Measurements from ENCODE around the gene JCHAIN.

JCHAIN gene

GRCh38 chr4:70634482-70634881 lies 31.8 kb downstream of the JCHAIN start:
- no peak for DNase-seq

- no peak for DNase-seq
Measured at GRCh38 chr4:70632028-70632427, 34.3 kb downstream of the JCHAIN start.

GRCh38 chr4:70630162-70630561 lies 36.1 kb downstream of the JCHAIN start:
- no peak for DNase-seq

GRCh38 chr4:70629469-70630090 lies 36.7 kb downstream of the JCHAIN start:
- DNase-seq: no peak

- no peak for DNase-seq
Measured at GRCh38 chr4:70628444-70628843, 37.9 kb downstream of the JCHAIN start, which contains the start of gene ENAM. TSS of gene ENAM (plus strand) at chr4:70628744. CDS start at chr4:70629501, 757 bp downstream.

- DNase-seq: no peak
Measured at GRCh38 chr4:70627620-70628019, 38.7 kb downstream of the JCHAIN start.

- no peak for DNase-seq
Measured at GRCh38 chr4:70624226-70624793, 42.0 kb downstream of the JCHAIN start.

GRCh38 chr4:70623323-70623722 lies 43.0 kb downstream of the JCHAIN start:
- no peak for DNase-seq

- DNase-seq: no peak
Measured at GRCh38 chr4:70619778-70620177, 46.5 kb downstream of the JCHAIN start.

GRCh38 chr4:70619288-70619687 lies 47.0 kb downstream of the JCHAIN start:
- DNase-seq: no peak

- peak; percentile 38 for DNase-seq
Measured at GRCh38 chr4:70614184-70614555, 52.1 kb downstream of the JCHAIN start.

GRCh38 chr4:70613306-70614183 lies 52.8 kb downstream of the JCHAIN start:
- no peak for DNase-seq

- DNase-seq: no peak
Measured at GRCh38 chr4:70608324-70608723, 58.0 kb downstream of the JCHAIN start.

GRCh38 chr4:70607334-70607853 lies 58.9 kb downstream of the JCHAIN start:
- DNase-seq: no peak

- no peak for DNase-seq
Measured at GRCh38 chr4:70606459-70606858, 59.8 kb downstream of the JCHAIN start.

All from hematopoietic multipotent progenitor cell treated with erythropoietin and hydrocortisone succinate and interleukin-3 and kit ligand, for 4 days (in vitro differentiated cells).